IPS-18a (cell line): ENCODE results near the gene CDCA4.

Experiments used
- H3K27ac ChIP-seq: one replicate; pipeline ENCODE4 v1.5.1; 2013; ENCODE audit warnings: low read length
- H3K27me3 ChIP-seq: one replicate; pipeline ENCODE4 v1.6.1; 2013; ENCODE audit warnings: mild to moderate bottlenecking, low read length; ENCODE audit not compliant: control insufficient read depth, insufficient read depth
- H3K36me3 ChIP-seq: one replicate; pipeline ENCODE4 v1.6.1; 2013; ENCODE audit warnings: low read depth, low read length; ENCODE audit not compliant: control insufficient read depth
- H3K4me1 ChIP-seq: one replicate; pipeline ENCODE4 v1.6.1; 2013; ENCODE audit warnings: low read depth, low read length; ENCODE audit not compliant: control insufficient read depth
- H3K4me3 ChIP-seq: one replicate; pipeline ENCODE4 v1.5.1; 2013; ENCODE audit warnings: low read length
- H3K9ac ChIP-seq: one replicate; pipeline ENCODE4 v1.6.1; 2013; ENCODE audit warnings: mild to moderate bottlenecking, low read length, moderate library complexity
- H3K9me3 ChIP-seq: one replicate; pipeline ENCODE4 v1.6.1; 2013; ENCODE audit warnings: low read depth, low read length; ENCODE audit not compliant: control insufficient read depth

The CDCA4 gene

GRCh38 chr14:105053996-105054395, 33.1 kb upstream of the CDCA4 start:
- Histone ChIP-seq H3K4me1 (peaks cover 5% of the 10 kb centered on the region), H3K9ac (no peak overlapping the region), H3K9me3 (no peaks in the 10 kb centered on the region), H3K27ac (no peak overlapping the region), H3K27me3 (peaks cover 24% of the 10 kb centered on the region), H3K4me3 (no peak overlapping the region), H3K36me3 (no peaks in the 10 kb centered on the region)

GRCh38 chr14:105053421-105053820, 32.5 kb upstream of the CDCA4 start:
- Histone ChIP-seq H3K9ac (no peak overlapping the region), H3K27ac (no peak overlapping the region), H3K9me3 (no peaks in the 10 kb centered on the region), H3K36me3 (no peaks in the 10 kb centered on the region), H3K27me3 (peaks cover 24% of the 10 kb centered on the region), H3K4me1 (peaks cover 5% of the 10 kb centered on the region), H3K4me3 (no peak overlapping the region)

GRCh38 chr14:105052110-105052458, 31.2 kb upstream of the CDCA4 start:
- Histone ChIP-seq H3K4me3 (no peak overlapping the region), H3K4me1 (peaks cover 5% of the 10 kb centered on the region), H3K9me3 (no peaks in the 10 kb centered on the region), H3K9ac (no peak overlapping the region), H3K36me3 (no peaks in the 10 kb centered on the region), H3K27me3 (peaks cover 22% of the 10 kb centered on the region), H3K27ac (no peak overlapping the region)

- Histone ChIP-seq H3K9me3 (no peaks in the 10 kb centered on the region), H3K27ac (no peak overlapping the region), H3K27me3 (peaks cover 16% of the 10 kb centered on the region), H3K4me1 (peaks cover 2% of the 10 kb centered on the region), H3K4me3 (no peak overlapping the region), H3K9ac (no peak overlapping the region), H3K36me3 (no peaks in the 10 kb centered on the region)
Measured at GRCh38 chr14:105051182-105052109, 30.6 kb upstream of the CDCA4 start.

GRCh38 chr14:105050551-105050897, 29.6 kb upstream of the CDCA4 start:
- no peak overlapping the region for H3K9ac ChIP-seq
- no peaks in the 10 kb centered on the region for H3K36me3 ChIP-seq
- no peaks in the 10 kb centered on the region for H3K9me3 ChIP-seq
- no peaks in the 10 kb centered on the region for H3K4me1 ChIP-seq
- peaks cover 7% of the 10 kb centered on the region for H3K27me3 ChIP-seq
- H3K4me3 ChIP-seq = no peak overlapping the region
- H3K27ac ChIP-seq = no peak overlapping the region

- no peak overlapping the region for H3K27ac ChIP-seq
- H3K9ac ChIP-seq = no peak overlapping the region
- no peaks in the 10 kb centered on the region for H3K4me1 ChIP-seq
- H3K36me3 ChIP-seq = no peaks in the 10 kb centered on the region
- H3K27me3 ChIP-seq = peaks cover 6% of the 10 kb centered on the region
- H3K4me3 ChIP-seq = no peak overlapping the region
- no peaks in the 10 kb centered on the region for H3K9me3 ChIP-seq
Measured at GRCh38 chr14:105049753-105050550, 29.1 kb upstream of the CDCA4 start.

- Histone ChIP-seq H3K4me3 (no peak overlapping the region), H3K27ac (no peak overlapping the region), H3K9ac (no peak overlapping the region), H3K9me3 (no peaks in the 10 kb centered on the region), H3K36me3 (no peaks in the 10 kb centered on the region), H3K27me3 (peaks cover 12% of the 10 kb centered on the region), H3K4me1 (no peaks in the 10 kb centered on the region)
Measured at GRCh38 chr14:105047283-105048016, 26.6 kb upstream of the CDCA4 start.

GRCh38 chr14:105046891-105047282, 26.0 kb upstream of the CDCA4 start:
- Histone ChIP-seq H3K27ac (no peak overlapping the region), H3K9me3 (no peaks in the 10 kb centered on the region), H3K4me1 (no peaks in the 10 kb centered on the region), H3K4me3 (no peak overlapping the region), H3K36me3 (no peaks in the 10 kb centered on the region), H3K27me3 (peaks cover 12% of the 10 kb centered on the region), H3K9ac (no peak overlapping the region)

GRCh38 chr14:105045710-105046326, 24.9 kb upstream of the CDCA4 start:
- no peaks in the 10 kb centered on the region for H3K4me1 ChIP-seq
- H3K9ac ChIP-seq = no peak overlapping the region
- H3K27ac ChIP-seq = no peak overlapping the region
- no peaks in the 10 kb centered on the region for H3K9me3 ChIP-seq
- no peaks in the 10 kb centered on the region for H3K36me3 ChIP-seq
- H3K27me3 ChIP-seq = peaks cover 12% of the 10 kb centered on the region
- H3K4me3 ChIP-seq = no peak overlapping the region

- no peak overlapping the region for H3K9ac ChIP-seq
- H3K4me1 ChIP-seq = no peaks in the 10 kb centered on the region
- H3K36me3 ChIP-seq = no peaks in the 10 kb centered on the region
- no peaks in the 10 kb centered on the region for H3K9me3 ChIP-seq
- no peak overlapping the region for H3K27ac ChIP-seq
- H3K27me3 ChIP-seq = peaks cover 12% of the 10 kb centered on the region
- no peak overlapping the region for H3K4me3 ChIP-seq
Measured at GRCh38 chr14:105043641-105044040, 22.8 kb upstream of the CDCA4 start.

GRCh38 chr14:105042813-105043212, 21.9 kb upstream of the CDCA4 start:
- Histone ChIP-seq H3K27ac (no peak overlapping the region), H3K4me1 (no peaks in the 10 kb centered on the region), H3K27me3 (peaks cover 12% of the 10 kb centered on the region), H3K4me3 (no peak overlapping the region), H3K9me3 (no peaks in the 10 kb centered on the region), H3K9ac (no peak overlapping the region), H3K36me3 (no peaks in the 10 kb centered on the region)
